Caco-2 (cell line): Measurements from ENCODE around the gene HERC2. TPM values are rescaled to one million over a fixed set of nuclear protein-coding genes. Genes with fewer than 3 reads are reported as not detected.

Experiments used
- BruUV-seq: library from RNA; stranded (reverse); fragments of 400-500 nt; replicated peaks from 2 replicates; lab custom pipeline; 2021; lab: Mats Ljungman, UMichigan
- CTCF ChIA-PET: fragments of 300-600 bp; sonication (Branson Sonifier 250); formaldehyde crosslinking; loops from one replicate; lab custom pipeline; 2022; ENCODE audit warnings: antibody characterized with exemption; lab: Charles Lee
- POLR2A ChIA-PET: fragments of 300-600 bp; sonication (Branson Sonifier 250); formaldehyde crosslinking; loops from one replicate; lab custom pipeline; 2022; ENCODE audit warnings: antibody characterized with exemption; lab: Charles Lee
- DNase-seq, 2 experiments: peaks; one replicate each; pipeline versions ENCODE4 v3.0.0 to v3.0.0-alpha.2; 2020 to 2022
- H3K27me3 ChIP-seq: replicated peaks from 2 replicates; pipeline ENCODE4 v1.6.0; 2011; ENCODE audit warnings: low read length; ENCODE audit not compliant: control insufficient read depth, insufficient read depth
- H3K36me3 ChIP-seq: 2 replicates; pipeline ENCODE4 v1.5.1; 2011; ENCODE audit warnings: low read length; ENCODE audit not compliant: control insufficient read depth, insufficient read depth
- H3K4me1 ChIP-seq: fragments of 250-450 bp; sonication (Bioruptor Pico); 2 replicates; pipeline ENCODE4 v1.5.1; 2020; ENCODE audit warnings: mild to moderate bottlenecking
- H3K4me3 ChIP-seq: 2 replicates; pipeline ENCODE4 v1.5.1; 2011; ENCODE audit warnings: low read depth, mild to moderate bottlenecking, control low read depth, low read length
- H3K9me3 ChIP-seq: fragments of 250-450 bp; sonication (Bioruptor Pico); 2 replicates; pipeline ENCODE4 v1.5.1; 2020; ENCODE audit warnings: mild to moderate bottlenecking, moderate library complexity
- H3K27ac Mint-ChIP-seq: one replicate; pipeline ENCODE4 v1.8.0; 2022; ENCODE audit warnings: mixed read lengths; ENCODE audit not compliant: unreplicated experiment
- H3K27me3 Mint-ChIP-seq: one replicate; pipeline ENCODE4 v1.8.0; 2022; ENCODE audit warnings: mixed read lengths; ENCODE audit not compliant: insufficient read depth, unreplicated experiment
- H3K36me3 Mint-ChIP-seq: one replicate; pipeline ENCODE4 v1.8.0; 2022; ENCODE audit warnings: mild to moderate bottlenecking, mixed read lengths; ENCODE audit not compliant: insufficient read depth, unreplicated experiment
- H3K4me1 Mint-ChIP-seq: one replicate; pipeline ENCODE4 v1.8.0; 2022; ENCODE audit warnings: low read depth, mixed read lengths; ENCODE audit not compliant: unreplicated experiment
- H3K4me3 Mint-ChIP-seq: one replicate; pipeline ENCODE4 v1.8.0; 2022; ENCODE audit warnings: mild to moderate bottlenecking, moderate library complexity, mixed read lengths; ENCODE audit not compliant: unreplicated experiment
- H3K9me3 Mint-ChIP-seq: one replicate; pipeline ENCODE4 v1.8.0; 2022; ENCODE audit warnings: mixed read lengths; ENCODE audit not compliant: unreplicated experiment
- intact Hi-C: fragments of 100-400 bp; cut with micrococcal nuclease; formaldehyde crosslinking; loops from one replicate; pipeline ENCODE4 v1.10.0; 2022; ENCODE audit not compliant: unreplicated experiment
- total RNA-seq: library from RNA; stranded (reverse); gene quantifications from 2 replicates; pipeline ENCODE4 v1.2.3, GENCODE V29; 2022
- TF ChIP-seq, protein P1 (sequence below), 2 experiments: fragments of 200-600 bp in 1 of 2; IDR thresholded peaks; 1 replicate in 1 of 2; 2 replicates in 1 of 2; pipeline versions ENCODE4 v1.5.1 to v1.8.0; 2011 to 2022; ENCODE audit warnings: antibody characterized with exemption in 1 of 2, control low read depth in 1 of 2, inconsistent platforms in 1 of 2, low read depth in 1 of 2, low read length in 1 of 2, mild to moderate bottlenecking in 1 of 2, moderate library complexity in 1 of 2; ENCODE audit not compliant: insufficient read depth in 1 of 2, severe bottlenecking in 1 of 2, unreplicated experiment in 1 of 2

Gene HERC2
- total RNA-seq, 1 experiment from 2014 or later: 76.9 TPM

DNA sequence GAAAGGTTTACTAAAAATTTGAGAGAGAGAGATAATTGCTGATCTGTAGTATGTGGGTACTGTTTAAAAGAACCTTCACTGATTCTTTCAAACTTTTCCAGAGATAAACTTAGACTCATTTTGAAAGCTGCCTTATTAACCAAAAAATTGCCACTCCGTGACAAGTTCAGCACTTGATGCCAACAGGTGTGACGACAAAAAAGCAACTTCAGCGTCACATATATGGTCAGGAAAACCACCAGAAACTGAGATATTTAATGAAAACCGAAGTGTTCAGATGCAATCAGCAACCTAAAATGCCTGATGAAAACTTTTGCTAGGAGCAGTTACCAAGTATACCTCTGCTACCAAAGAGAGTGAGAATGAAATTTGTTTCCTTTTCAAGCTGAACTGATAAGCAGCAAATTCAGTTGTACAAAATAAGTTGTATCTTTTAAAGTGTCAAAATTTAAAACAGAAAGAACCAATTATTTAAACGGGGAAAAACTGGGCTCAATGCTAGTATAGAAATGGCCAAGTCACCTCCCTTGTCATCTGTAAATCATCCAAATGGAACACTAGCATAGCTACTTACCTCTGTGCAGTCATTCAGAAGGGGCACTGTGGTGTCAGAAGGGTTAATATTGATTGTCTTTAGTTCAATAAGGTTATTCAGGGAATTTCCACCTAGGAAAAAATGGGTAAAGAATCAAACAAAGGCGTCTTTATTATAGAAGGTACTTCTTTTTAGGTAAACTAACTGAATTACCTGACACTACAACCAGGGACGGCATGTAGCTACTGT, 131.4 kb downstream of the HERC2 start:
- no TSS peak for BruUV-seq
- Histone ChIP-seq H3K9me3 (no peaks in the 10 kb centered on the region), H3K4me3 (no peak overlapping the region), H3K36me3 (no peaks in the 10 kb centered on the region; the same call in 1 of the 2 replicates), H3K27me3 (no peaks in the 10 kb centered on the region), H3K4me1 (no peaks in the 10 kb centered on the region)
- H3K27ac Mint-ChIP-seq: no peak overlapping the region
- intact Hi-C loops: no loop called here
- H3K9me3 Mint-ChIP-seq: no peaks in the 10 kb centered on the region
- peaks cover 55% of the 10 kb centered on the region for H3K36me3 Mint-ChIP-seq
- POLR2A ChIA-PET: no interaction called here
- no peaks in the 10 kb centered on the region for H3K4me1 Mint-ChIP-seq
- TF ChIP-seq, protein P1, sequence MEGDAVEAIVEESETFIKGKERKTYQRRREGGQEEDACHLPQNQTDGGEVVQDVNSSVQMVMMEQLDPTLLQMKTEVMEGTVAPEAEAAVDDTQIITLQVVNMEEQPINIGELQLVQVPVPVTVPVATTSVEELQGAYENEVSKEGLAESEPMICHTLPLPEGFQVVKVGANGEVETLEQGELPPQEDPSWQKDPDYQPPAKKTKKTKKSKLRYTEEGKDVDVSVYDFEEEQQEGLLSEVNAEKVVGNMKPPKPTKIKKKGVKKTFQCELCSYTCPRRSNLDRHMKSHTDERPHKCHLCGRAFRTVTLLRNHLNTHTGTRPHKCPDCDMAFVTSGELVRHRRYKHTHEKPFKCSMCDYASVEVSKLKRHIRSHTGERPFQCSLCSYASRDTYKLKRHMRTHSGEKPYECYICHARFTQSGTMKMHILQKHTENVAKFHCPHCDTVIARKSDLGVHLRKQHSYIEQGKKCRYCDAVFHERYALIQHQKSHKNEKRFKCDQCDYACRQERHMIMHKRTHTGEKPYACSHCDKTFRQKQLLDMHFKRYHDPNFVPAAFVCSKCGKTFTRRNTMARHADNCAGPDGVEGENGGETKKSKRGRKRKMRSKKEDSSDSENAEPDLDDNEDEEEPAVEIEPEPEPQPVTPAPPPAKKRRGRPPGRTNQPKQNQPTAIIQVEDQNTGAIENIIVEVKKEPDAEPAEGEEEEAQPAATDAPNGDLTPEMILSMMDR (IDR thresholded peaks at IDR 0.05; ENCODE audit: insufficient read depth in 1 of 2, low read depth in 1 of 2, low read length in 1 of 2, severe bottlenecking in 1 of 2, unreplicated experiment in 1 of 2): no peak
- CTCF ChIA-PET: no interaction called here
- DNase-seq: no peak
- no peaks in the 10 kb centered on the region for H3K27me3 Mint-ChIP-seq
- no peak overlapping the region for H3K4me3 Mint-ChIP-seq

DNA sequence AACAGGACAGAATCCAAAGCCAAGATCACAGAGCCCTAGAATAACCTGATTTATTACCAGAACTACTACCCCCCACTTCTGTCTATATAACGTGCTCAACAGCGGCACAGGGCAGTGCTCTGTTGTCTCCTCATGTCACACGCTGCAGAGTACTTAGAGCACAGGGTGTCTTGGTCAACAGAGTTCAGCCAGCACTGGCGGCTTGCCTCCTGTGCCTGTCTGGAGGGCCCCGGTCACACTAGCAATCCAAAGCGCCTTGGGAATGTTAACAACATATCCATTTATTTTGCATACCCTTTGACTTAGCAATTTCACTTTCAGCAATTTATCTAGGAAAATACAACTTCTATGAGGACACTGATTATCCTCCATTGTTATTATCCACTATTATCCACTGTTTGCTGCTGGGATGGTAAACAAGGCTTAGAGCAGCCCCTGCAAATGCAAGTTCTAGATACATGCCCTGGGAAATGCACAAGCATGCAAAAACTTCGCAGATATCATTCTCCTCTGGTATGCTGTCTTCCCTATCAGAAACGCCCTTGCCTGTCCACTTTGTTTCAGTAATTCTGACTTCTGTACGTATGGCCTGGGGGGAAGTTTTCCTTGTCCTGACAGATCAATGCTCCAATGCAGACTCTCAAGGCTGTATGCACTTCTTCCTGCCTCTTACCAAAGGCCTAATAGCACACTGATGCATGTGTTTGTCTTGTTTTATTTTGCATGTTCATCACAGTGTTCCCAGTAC, 136.7 kb downstream of the HERC2 start:
- no peak overlapping the region for H3K4me3 Mint-ChIP-seq
- no peaks in the 10 kb centered on the region for H3K27me3 Mint-ChIP-seq
- Histone ChIP-seq H3K4me1 (no peaks in the 10 kb centered on the region), H3K36me3 (no peaks in the 10 kb centered on the region; the same call in 1 of the 2 replicates), H3K4me3 (no peak overlapping the region), H3K9me3 (no peaks in the 10 kb centered on the region), H3K27me3 (no peaks in the 10 kb centered on the region)
- TF ChIP-seq, protein P1 (IDR thresholded peaks at IDR 0.05; ENCODE audit: insufficient read depth in 1 of 2, low read depth in 1 of 2, low read length in 1 of 2, severe bottlenecking in 1 of 2, unreplicated experiment in 1 of 2): no peak
- CTCF ChIA-PET: no interaction called here
- no TSS peak for BruUV-seq
- H3K27ac Mint-ChIP-seq: no peak overlapping the region
- no peaks in the 10 kb centered on the region for H3K9me3 Mint-ChIP-seq
- intact Hi-C loops: no loop called here
- POLR2A ChIA-PET: no interaction called here
- H3K36me3 Mint-ChIP-seq: peaks cover 56% of the 10 kb centered on the region
- no peak for DNase-seq
- no peaks in the 10 kb centered on the region for H3K4me1 Mint-ChIP-seq

- Mint-ChIP-seq H3K36me3 (peaks cover 53% of the 10 kb centered on the region), H3K4me3 (no peak overlapping the region), H3K27me3 (no peaks in the 10 kb centered on the region), H3K27ac (no peak overlapping the region), H3K9me3 (no peaks in the 10 kb centered on the region), H3K4me1 (no peaks in the 10 kb centered on the region)
- DNase-seq: no peak
- Histone ChIP-seq H3K4me1 (no peaks in the 10 kb centered on the region), H3K36me3 (no peaks in the 10 kb centered on the region; the same call in 1 of the 2 replicates), H3K9me3 (no peaks in the 10 kb centered on the region), H3K4me3 (no peak overlapping the region), H3K27me3 (no peaks in the 10 kb centered on the region)
- TF ChIP-seq, protein P1 (IDR thresholded peaks at IDR 0.05; ENCODE audit: insufficient read depth in 1 of 2, low read depth in 1 of 2, low read length in 1 of 2, severe bottlenecking in 1 of 2, unreplicated experiment in 1 of 2): no peak
- ChIA-PET POLR2A (no interaction called here), CTCF (no interaction called here)
- BruUV-seq: no TSS peak
- intact Hi-C loops: no loop called here
Observed at GRCh38 chr15:28184166-28184565, 137.8 kb downstream of the HERC2 start.
